ENCODE data around the gene NEK1. TPM values are rescaled to one million over a fixed set of nuclear protein-coding genes. Genes with fewer than 3 reads are reported as not detected.

Gene NEK1
- total RNA-seq, 6 experiments from 2014 or later: 9.4 to 11.1 (median 10.0) TPM

DNA sequence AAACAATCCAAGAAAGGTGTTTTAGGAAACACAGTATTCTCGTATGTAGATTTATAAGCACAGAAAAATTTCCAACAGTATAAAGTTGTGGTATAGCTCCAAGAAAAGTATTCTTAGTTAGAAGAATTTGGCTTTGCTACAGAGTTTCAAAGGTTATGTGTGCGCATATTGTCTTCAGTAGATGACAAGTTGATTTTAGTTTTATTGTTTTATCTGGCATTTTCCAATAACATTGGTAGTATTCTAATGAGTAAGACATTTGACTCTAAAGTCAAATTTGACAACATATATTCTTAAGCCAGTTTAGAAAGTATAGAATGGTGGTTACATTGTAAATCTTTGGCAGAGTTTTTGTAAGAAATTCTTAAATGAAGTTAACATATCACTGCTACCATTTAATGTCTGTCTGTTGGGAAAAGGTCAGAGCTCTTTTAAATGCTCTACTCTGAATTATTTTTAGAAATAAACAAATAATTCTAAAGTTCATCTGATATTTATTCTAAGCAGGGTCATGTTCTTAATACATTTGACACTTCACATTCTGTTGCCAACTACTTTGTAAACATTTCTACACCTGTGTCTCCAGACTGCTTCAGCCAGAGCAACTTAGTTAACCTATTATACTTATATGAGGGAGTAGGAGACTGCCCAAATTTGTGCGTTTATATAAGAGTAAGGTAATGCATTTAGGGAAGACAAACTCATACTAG lies 38.0 kb upstream of the NEK1 start:
- H3K27me3 Mint-ChIP-seq (ENCODE audit: insufficient read depth): no peaks in the 10 kb centered on the region; the same call in 1 of the 2 replicates
- TF ChIP-seq, protein P1, sequence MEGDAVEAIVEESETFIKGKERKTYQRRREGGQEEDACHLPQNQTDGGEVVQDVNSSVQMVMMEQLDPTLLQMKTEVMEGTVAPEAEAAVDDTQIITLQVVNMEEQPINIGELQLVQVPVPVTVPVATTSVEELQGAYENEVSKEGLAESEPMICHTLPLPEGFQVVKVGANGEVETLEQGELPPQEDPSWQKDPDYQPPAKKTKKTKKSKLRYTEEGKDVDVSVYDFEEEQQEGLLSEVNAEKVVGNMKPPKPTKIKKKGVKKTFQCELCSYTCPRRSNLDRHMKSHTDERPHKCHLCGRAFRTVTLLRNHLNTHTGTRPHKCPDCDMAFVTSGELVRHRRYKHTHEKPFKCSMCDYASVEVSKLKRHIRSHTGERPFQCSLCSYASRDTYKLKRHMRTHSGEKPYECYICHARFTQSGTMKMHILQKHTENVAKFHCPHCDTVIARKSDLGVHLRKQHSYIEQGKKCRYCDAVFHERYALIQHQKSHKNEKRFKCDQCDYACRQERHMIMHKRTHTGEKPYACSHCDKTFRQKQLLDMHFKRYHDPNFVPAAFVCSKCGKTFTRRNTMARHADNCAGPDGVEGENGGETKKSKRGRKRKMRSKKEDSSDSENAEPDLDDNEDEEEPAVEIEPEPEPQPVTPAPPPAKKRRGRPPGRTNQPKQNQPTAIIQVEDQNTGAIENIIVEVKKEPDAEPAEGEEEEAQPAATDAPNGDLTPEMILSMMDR (IDR thresholded peaks at IDR 0.05): no peak
- H3K27ac Mint-ChIP-seq: no peak overlapping the region
- no peaks in the 10 kb centered on the region for H3K9me3 Mint-ChIP-seq
- no peaks in the 10 kb centered on the region for H3K4me1 Mint-ChIP-seq (ENCODE audit: low read depth)
- H3K36me3 Mint-ChIP-seq (ENCODE audit: low read depth): peaks cover 7% of the 10 kb centered on the region; the same call in 1 of the 2 replicates
- no peak for DNase-seq
- H3K4me3 Mint-ChIP-seq: no peak overlapping the region

DNA sequence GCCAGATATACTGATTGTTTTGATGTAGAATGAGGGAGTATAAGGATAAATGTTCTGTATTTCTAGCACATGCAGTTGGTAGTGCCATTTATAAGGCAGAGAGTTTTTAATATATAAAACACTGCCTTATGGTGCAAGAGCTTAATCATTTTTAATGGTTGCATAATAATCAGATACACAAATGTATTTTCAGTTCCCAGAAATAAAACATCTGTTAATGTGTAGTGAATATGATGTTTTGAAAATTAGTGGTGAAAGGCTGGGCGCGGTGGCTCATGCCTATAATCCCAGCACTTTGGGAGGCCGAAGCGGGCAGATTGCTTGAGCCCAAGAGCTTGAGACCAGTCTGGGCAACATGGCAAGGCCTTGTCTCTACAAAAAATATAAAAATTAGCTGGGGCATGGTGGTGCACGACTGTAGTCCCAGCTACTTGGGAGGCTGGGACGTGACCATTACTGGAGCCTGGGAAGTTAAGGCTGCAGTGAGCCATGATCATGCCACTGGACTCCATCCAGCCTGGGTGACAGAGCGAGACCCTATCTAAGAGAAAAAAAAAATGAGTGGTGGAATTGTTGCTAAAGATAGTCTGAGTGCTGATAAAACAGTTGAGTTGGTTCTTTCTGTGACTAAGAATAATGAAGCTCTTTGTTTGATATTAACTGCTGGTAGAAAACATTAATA lies 37.3 kb upstream of the NEK1 start:
- DNase-seq: no peak
- TF ChIP-seq, protein P1 (IDR thresholded peaks at IDR 0.05): no peak
- no peak overlapping the region for H3K4me3 Mint-ChIP-seq
- no peaks in the 10 kb centered on the region for H3K9me3 Mint-ChIP-seq
- H3K36me3 Mint-ChIP-seq (ENCODE audit: low read depth): peaks cover 5% of the 10 kb centered on the region; the same call in 1 of the 2 replicates
- no peaks in the 10 kb centered on the region; the same call in 1 of the 2 replicates for H3K27me3 Mint-ChIP-seq (ENCODE audit: insufficient read depth)
- H3K4me1 Mint-ChIP-seq (ENCODE audit: low read depth): no peaks in the 10 kb centered on the region
- no peak overlapping the region for H3K27ac Mint-ChIP-seq

DNA sequence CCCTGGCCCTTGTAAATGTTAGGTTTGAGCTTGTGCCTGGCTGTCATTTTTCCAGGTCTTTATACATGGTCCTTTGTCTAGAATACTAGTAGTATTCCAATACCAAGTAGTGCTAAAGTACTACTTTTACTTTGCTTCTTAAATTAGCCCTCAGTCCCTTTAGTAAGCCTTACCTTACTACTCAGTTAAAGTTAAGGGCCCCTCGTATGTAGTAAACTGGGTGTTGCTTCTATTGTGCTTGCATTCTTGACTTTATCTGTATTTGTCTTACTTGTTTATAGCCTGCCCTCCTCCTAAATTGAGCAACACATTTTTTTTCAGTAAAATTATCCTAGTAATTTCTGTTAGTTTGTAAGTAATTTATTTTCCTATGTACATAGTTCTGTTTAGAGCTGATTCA lies 33.2 kb upstream of the NEK1 start:
- Mint-ChIP-seq H3K4me3 (no peak overlapping the region), H3K36me3 (ENCODE audit: low read depth) (peaks cover 10% of the 10 kb centered on the region; the same call in 1 of the 2 replicates), H3K9me3 (no peaks in the 10 kb centered on the region), H3K4me1 (ENCODE audit: low read depth) (peaks cover 4% of the 10 kb centered on the region), H3K27ac (no peak overlapping the region), H3K27me3 (ENCODE audit: insufficient read depth) (no peaks in the 10 kb centered on the region; the same call in 1 of the 2 replicates)
- no peak for DNase-seq
- TF ChIP-seq, protein P1 (IDR thresholded peaks at IDR 0.05): no peak

DNA sequence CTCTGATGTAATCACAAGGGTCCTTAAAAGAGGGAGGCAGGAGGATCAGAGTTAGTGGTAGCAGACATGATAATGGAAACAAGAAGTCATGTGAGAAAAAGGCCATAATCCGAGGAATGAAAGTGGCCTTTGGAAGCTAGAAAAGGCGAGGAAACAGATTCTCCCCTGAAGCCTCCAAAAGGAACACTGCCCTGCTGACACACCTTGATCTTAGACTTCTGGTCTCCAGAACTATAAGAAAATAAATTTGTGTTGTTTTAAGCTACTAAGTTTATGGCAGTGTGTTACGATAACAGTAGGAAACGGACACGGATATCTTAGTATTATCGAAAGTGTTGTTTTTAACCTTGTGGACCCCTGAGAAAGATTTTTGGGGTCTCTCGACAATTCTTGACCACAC lies 32.4 kb upstream of the NEK1 start:
- Mint-ChIP-seq H3K27me3 (ENCODE audit: insufficient read depth) (no peaks in the 10 kb centered on the region; the same call in 1 of the 2 replicates), H3K4me3 (no peak overlapping the region), H3K4me1 (ENCODE audit: low read depth) (peaks cover 12% of the 10 kb centered on the region), H3K27ac (no peak overlapping the region), H3K36me3 (ENCODE audit: low read depth) (peaks cover 10% of the 10 kb centered on the region; the same call in 1 of the 2 replicates), H3K9me3 (no peaks in the 10 kb centered on the region)
- TF ChIP-seq, protein P1 (IDR thresholded peaks at IDR 0.05): no peak
- DNase-seq: no peak

DNA sequence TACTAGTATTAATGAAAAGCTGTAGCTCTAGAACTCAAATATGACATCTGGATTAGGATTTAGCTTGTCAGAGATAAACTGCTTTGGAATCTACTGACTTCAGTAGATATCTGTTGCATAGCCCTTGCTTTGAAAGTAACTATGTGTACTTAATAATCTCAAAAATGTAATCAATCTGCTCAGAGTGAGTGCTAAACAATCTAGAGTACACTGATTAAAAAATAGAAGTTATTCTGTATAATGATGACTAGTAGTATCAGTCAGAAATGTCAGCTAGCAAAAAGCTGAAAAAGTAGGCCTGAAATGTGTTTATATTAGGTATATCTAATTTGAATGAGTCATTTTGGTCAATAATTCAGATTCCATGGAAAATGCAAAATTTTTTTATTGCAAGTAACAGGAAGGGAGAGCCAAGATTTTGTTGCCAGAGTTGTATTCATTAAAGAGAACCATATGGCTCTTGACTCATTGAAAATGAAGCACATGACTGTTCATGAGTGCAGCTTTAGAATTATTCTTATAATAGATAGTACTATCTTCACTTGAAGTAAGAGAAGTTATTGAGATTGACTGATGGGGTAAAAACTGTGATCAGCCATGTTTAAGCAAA lies 28.0 kb upstream of the NEK1 start:
- DNase-seq: peak; percentile 83
- H3K4me3 Mint-ChIP-seq: peak overlapping the region; percentile 22; the same call in 1 of the 2 replicates
- no peaks in the 10 kb centered on the region for H3K27me3 Mint-ChIP-seq (ENCODE audit: insufficient read depth)
- H3K9me3 Mint-ChIP-seq: no peaks in the 10 kb centered on the region
- H3K27ac Mint-ChIP-seq: peak overlapping the region; percentile 73
- H3K36me3 Mint-ChIP-seq (ENCODE audit: low read depth): peaks cover 25% of the 10 kb centered on the region
- TF ChIP-seq, protein P1 (IDR thresholded peaks at IDR 0.05): no peak
- peaks cover 21% of the 10 kb centered on the region for H3K4me1 Mint-ChIP-seq (ENCODE audit: low read depth)
